ENCODE results near the gene SHLD2. TPM values are rescaled to one million over a fixed set of nuclear protein-coding genes. Genes with fewer than 3 reads are reported as not detected.
"Not testable (repeated sequence)": the region's sequence is repeated elsewhere in the genome, so short reads cannot be mapped to it uniquely, and the experiment has no call there.

SHLD2 gene
- total RNA-seq, 1 donor from 2014 or later = 38.9 TPM

DNA sequence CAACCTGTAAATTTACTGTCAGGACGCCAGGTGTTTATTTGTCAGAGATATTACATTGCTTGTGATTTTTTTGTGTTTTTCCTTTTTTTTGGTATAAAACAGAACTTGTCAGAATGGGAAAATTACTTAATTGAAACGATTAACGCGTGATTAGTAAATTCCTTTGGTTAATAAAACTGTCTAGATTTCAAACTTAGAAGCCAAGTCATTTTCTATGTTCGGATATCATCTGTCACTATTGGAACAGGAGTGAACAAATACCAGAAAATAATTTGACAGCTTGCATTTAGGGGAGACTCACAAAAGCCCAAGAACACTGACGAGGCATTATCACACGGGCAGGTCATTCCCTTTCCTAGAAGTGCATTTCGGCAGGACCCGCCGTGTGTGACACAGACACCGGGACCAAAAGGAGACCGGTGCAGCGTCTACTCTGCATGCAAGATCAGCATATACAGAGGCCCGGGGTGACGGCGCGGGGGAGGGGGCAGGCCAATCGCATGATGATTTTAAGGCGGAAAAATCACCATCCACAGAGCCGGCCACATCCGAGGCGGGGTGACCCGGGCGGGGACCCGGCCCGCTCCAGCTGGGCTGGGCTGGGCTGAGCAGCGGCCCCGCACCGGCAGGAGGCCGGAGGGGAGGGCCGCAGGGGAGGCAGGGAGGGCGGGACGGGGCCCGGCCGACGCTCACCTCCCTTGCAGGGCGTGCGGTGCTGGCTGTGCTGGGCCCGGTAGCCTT lies 1.2 kb upstream of the SHLD2 start:
- intact Hi-C loops (cut with micrococcal nuclease) = loop anchor here (1.0 to 10.0 kb wide), 7 partner anchors 10 to 679 kb away; partner anchors contain the start of genes BMPR1A and MINPP1
- H3K27ac Mint-ChIP-seq = peak overlapping the region; percentile 97
- H3K27me3 Mint-ChIP-seq = no peaks in the 10 kb centered on the region
- H3K4me3 Mint-ChIP-seq = peak overlapping the region; percentile 96
- H3K36me3 Mint-ChIP-seq (ENCODE audit: low read depth) = peaks cover 40% of the 10 kb centered on the region
- peak; percentile 92 for DNase-seq
- peaks cover 44% of the 10 kb centered on the region for H3K4me1 Mint-ChIP-seq
- H3K9me3 Mint-ChIP-seq = no peaks in the 10 kb centered on the region

DNA sequence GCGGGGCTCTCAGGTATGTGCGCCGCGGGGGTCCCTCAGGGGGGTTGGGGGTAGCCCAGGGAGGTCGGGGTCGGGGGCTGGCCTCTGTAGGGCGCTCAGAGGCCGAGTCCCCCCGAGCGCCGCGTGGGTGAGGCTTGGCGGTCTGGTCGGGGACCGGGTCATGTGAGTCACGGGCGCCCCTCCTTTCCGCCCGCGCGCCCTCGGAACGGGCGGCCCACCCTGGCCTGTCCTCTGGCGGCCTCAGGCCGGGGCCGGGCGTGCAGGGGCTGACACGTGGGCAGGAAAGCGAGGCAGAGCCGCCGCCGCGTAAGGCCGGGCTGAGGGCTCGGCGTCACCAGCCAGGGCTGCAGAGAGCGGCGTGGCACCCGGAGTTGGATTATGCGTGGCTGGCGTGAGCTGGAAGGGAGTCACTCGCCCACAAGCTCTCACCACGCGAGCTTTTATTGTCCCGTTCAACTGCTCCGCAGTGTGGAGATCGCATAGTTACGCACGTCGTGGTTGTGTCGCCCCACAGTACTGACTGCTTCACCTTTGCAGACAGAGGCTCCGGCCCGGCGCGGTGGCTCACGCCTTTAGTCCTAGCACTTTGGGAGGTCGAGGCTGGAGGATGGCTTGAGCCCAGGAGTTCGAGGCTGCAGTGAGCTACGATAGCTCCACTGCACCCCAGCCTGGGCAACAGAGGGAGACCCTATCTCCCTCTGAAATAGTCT lies 385 bp downstream of the SHLD2 start:
- peaks cover 41% of the 10 kb centered on the region for H3K36me3 Mint-ChIP-seq (ENCODE audit: low read depth)
- peaks cover 35% of the 10 kb centered on the region for H3K4me1 Mint-ChIP-seq
- no peaks in the 10 kb centered on the region for H3K27me3 Mint-ChIP-seq
- peak overlapping the region; percentile 85 for H3K27ac Mint-ChIP-seq
- DNase-seq = peak; percentile 94
- intact Hi-C loops (cut with micrococcal nuclease) = loop anchor here (2.0 to 10.0 kb wide), 3 partner anchors 125 to 681 kb away; partner anchors contain the start of gene BMPR1A
- peaks cover 4% of the 10 kb centered on the region for H3K9me3 Mint-ChIP-seq
- peak overlapping the region; percentile 90 for H3K4me3 Mint-ChIP-seq

DNA sequence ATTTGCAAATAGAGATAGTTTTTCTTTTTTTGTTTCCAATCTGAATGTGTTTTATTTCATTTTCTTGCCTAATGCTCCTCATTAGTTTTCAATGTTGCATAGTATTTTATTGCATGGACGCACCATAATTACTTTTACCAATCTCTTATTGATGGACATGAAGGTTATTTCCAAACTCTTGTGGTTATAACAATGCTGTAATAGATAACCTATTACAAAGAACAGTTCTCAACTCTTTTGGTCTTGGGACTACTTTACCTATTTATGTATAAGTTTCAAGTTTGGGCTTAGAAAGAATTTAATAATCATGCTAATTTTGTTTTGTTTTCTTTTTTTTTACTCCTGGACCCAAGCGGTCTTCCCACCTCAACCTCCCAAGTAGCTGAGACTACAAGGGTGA lies 7.0 kb downstream of the SHLD2 start:
- H3K9me3 Mint-ChIP-seq = peaks cover 4% of the 10 kb centered on the region
- H3K27me3 Mint-ChIP-seq = no peaks in the 10 kb centered on the region
- H3K4me1 Mint-ChIP-seq = peaks cover 4% of the 10 kb centered on the region
- no peak for DNase-seq
- intact Hi-C loops (cut with micrococcal nuclease) = no loop called here
- peaks cover 63% of the 10 kb centered on the region for H3K36me3 Mint-ChIP-seq (ENCODE audit: low read depth)
- no peak overlapping the region for H3K4me3 Mint-ChIP-seq
- no peak overlapping the region for H3K27ac Mint-ChIP-seq

DNA sequence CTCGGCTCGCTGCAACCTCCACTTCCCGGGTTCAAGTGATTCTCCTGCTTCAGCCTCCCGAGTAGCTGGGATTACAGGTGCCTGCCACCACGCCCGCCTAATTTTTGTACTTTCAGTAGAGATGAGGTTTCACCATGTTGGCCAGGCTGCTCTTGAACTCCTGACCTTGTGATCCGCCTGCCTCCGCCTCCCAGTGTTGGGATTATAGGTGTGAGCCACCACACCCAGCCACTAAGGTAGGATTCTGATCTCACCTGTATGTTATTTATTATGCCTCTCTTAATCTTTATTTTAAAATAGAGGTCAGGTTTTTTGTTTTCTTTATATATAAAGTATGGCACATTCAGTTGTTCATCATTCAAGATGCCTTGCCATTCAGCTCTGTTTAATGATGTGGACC lies 9.7 kb downstream of the SHLD2 start:
- intact Hi-C loops (cut with micrococcal nuclease); H3K4me3 Mint-ChIP-seq; H3K27me3 Mint-ChIP-seq; H3K4me1 Mint-ChIP-seq; DNase-seq; H3K27ac Mint-ChIP-seq; H3K9me3 Mint-ChIP-seq: not testable (repeated sequence)
- H3K36me3 Mint-ChIP-seq (ENCODE audit: low read depth) = peaks cover 68% of the 10 kb centered on the region

DNA sequence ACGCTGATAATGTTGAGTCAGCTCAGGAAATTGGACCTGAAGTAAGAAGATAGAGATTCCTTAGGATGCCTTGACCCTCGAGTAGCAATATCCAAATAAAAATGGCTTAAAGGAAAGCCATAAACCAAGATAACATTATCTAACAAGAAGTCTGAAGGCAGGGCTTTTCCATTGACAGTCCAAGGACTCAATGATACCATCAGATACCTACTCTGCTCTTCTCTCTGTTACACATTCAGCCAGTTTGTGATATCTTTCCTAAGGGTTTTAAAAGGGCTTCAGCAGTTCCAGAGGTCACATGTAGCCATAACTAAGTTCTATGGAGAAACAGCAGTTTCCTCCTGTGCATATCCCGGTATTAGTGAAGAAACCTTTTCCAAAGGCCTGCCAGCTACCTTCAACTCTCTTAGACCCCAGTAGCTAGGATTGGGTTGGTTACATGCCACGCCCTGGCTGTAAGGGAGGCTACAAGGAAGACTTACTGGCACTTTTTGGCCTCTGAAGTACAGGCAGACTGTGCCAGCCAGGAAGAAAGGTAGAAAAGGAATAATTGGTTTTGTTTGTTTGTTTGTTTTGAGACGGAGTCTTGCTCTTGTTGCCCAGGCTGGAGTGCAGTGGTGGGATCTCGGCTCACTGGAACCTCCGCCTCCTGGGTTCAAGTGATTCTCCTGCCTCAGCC lies 10.6 kb downstream of the SHLD2 start:
- no peak for DNase-seq
- H3K27me3 Mint-ChIP-seq = no peaks in the 10 kb centered on the region
- no peaks in the 10 kb centered on the region for H3K9me3 Mint-ChIP-seq
- intact Hi-C loops (cut with micrococcal nuclease) = no loop called here
- no peaks in the 10 kb centered on the region for H3K4me1 Mint-ChIP-seq
- peaks cover 67% of the 10 kb centered on the region for H3K36me3 Mint-ChIP-seq (ENCODE audit: low read depth)
- no peak overlapping the region for H3K27ac Mint-ChIP-seq
- no peak overlapping the region for H3K4me3 Mint-ChIP-seq

DNA sequence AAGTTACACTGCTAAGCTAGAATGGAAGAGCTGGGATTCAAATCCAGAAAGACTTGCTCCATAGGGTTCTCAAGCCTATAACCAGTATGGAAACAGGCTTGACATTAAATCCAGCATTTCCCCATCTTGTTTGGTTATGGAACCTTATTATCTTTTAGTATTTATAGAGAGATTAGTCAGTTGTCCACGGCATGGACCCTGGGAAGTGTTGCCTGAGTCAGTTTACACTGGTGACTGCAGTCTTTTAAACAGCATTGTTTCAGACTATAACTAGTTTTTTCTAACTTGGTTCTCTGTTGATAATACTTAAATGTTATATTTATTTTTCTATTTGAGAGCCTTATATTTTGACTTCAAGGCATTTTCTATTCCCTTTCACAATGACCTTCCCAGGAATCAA lies 23.1 kb downstream of the SHLD2 start:
- H3K9me3 Mint-ChIP-seq; H3K4me1 Mint-ChIP-seq; intact Hi-C loops (cut with micrococcal nuclease); H3K27me3 Mint-ChIP-seq; H3K4me3 Mint-ChIP-seq; DNase-seq: not testable (repeated sequence)
- peaks cover 24% of the 10 kb centered on the region for H3K36me3 Mint-ChIP-seq (ENCODE audit: low read depth)
- peak overlapping the region; percentile 48 for H3K27ac Mint-ChIP-seq

DNA sequence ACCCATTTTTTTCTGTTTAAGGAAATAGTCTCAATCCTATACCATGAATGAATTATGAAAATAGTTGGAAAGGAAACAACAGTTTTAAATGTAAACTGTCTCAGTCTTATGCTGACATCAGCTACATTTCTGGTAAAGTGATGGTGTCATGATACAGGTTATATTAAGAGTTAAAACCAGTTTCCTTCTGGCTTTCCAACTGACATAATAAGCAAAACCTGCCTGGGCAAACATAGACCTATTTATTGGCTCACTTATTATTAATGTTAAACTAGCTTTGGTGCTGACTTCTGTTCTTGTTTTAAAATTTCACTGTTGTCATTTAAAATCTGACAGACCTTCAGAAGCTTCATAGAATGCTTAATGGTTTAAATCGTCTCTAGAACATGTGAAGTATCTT lies 24.0 kb downstream of the SHLD2 start:
- H3K4me3 Mint-ChIP-seq; H3K27me3 Mint-ChIP-seq; H3K27ac Mint-ChIP-seq; DNase-seq; H3K9me3 Mint-ChIP-seq; intact Hi-C loops (cut with micrococcal nuclease); H3K4me1 Mint-ChIP-seq: not testable (repeated sequence)
- peaks cover 23% of the 10 kb centered on the region for H3K36me3 Mint-ChIP-seq (ENCODE audit: low read depth)

DNA sequence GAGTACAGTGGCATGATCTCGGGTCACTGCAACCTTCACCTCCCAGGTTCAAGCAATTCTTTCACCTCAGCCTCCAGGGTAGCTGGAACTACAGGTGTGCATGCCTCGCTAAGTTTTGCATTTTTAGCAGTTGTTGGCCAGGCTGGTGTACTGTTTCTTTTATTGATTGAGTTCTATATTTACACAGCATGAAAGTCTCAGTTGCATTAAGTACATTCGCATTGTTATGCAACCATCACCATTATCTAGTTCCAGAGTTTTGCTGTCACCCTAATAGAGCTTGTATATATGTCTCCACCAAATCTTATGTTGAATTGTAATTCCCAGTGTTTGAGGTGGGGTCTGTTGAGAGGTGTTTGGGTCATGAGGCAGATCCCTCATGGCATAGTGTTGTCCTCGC lies 28.3 kb downstream of the SHLD2 start:
- intact Hi-C loops (cut with micrococcal nuclease); DNase-seq; H3K27ac Mint-ChIP-seq; H3K36me3 Mint-ChIP-seq (ENCODE audit: low read depth); H3K4me3 Mint-ChIP-seq; H3K9me3 Mint-ChIP-seq; H3K4me1 Mint-ChIP-seq; H3K27me3 Mint-ChIP-seq: not testable (repeated sequence)

DNA sequence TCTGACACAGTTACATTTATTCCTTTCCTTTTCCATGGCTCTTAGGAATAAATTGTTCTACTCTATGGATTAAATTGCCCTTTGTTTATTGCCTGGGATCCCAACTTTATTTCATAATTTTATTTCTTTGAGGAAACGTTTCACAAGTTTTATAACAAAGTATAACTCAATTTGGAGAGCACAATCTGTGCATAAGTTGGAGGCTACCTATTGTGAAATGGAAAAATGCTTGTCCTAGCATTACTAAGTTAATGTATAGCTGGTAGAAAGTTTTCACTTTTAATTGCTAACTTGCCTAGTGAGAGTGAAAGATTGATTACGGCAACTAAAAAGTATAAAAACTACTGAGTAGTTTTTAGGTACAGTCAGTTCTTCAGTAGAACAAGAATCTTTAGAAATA lies 32.0 kb downstream of the SHLD2 start:
- H3K27me3 Mint-ChIP-seq; intact Hi-C loops (cut with micrococcal nuclease); H3K4me3 Mint-ChIP-seq; DNase-seq; H3K9me3 Mint-ChIP-seq; H3K4me1 Mint-ChIP-seq; H3K27ac Mint-ChIP-seq: not testable (repeated sequence)
- peaks cover 19% of the 10 kb centered on the region for H3K36me3 Mint-ChIP-seq (ENCODE audit: low read depth)

DNA sequence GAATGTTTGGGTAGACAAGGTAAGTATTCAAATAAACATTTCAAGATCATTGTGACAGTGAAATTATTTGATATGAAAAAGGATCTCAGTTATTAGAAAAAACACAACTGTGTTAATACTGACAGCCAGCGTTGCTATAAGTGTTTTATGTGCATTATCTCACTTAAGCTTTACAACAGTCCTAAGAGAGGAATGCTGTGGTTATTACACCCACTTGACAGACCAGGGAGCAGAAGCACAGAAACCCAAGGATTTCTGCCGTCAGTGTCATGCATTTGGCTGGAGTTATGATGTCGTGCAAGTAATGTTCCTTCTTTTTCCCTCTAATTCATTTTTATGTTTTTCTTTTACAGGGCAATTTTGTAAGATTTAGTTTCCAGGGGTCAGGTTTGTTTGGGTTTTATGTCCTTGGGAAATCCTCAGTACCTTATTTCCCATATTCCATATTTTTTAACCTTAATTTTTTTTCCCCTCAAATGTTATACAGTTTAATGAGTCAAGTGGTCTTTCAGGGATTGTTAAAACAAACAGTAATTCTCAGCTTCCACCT lies 32.7 kb downstream of the SHLD2 start:
- peaks cover 18% of the 10 kb centered on the region for H3K36me3 Mint-ChIP-seq (ENCODE audit: low read depth)
- H3K27me3 Mint-ChIP-seq; H3K27ac Mint-ChIP-seq; DNase-seq; H3K9me3 Mint-ChIP-seq; H3K4me3 Mint-ChIP-seq; H3K4me1 Mint-ChIP-seq; intact Hi-C loops (cut with micrococcal nuclease): not testable (repeated sequence)

DNA sequence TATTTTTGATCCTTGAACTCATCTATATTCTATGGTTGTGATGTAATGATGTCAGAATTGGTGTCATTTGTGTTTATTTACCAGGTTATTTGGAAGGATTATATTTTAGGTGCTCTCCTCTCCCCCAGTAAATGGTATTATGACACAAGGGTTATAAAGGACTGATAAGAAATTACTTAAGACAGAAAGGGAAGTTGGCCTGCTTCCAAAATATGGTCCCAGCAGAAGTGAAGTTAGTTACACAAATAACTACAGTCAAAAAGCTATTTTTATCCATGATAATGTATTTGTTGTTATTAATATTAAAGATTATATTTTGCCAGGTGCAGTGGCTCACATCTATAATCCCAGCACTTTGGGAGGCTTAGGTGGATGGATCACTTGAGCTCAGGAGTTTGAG lies 37.2 kb downstream of the SHLD2 start:
- H3K27me3 Mint-ChIP-seq; intact Hi-C loops (cut with micrococcal nuclease); H3K9me3 Mint-ChIP-seq; H3K4me3 Mint-ChIP-seq; H3K4me1 Mint-ChIP-seq; DNase-seq; H3K27ac Mint-ChIP-seq: not testable (repeated sequence)
- H3K36me3 Mint-ChIP-seq (ENCODE audit: low read depth) = peaks cover 33% of the 10 kb centered on the region

DNA sequence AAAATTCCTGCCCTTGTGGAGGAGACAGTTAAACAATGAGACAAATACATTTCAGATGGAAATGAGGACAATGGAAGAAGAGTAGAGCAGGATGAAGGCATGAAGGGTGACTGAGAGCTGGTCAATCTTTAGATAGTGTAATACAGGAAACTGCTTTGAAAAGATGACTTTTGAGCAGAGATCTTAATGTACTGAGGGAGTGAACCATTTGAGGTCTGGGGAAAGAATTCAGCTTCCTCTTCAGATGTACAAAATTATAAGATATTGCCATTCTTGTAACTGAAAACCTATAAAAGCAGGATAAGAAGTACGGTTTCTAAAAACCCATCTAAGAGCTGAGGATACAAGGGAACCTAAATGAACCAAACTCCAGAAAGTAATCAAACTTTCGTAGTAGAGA lies 38.9 kb downstream of the SHLD2 start:
- H3K4me3 Mint-ChIP-seq; H3K27me3 Mint-ChIP-seq; H3K9me3 Mint-ChIP-seq; H3K27ac Mint-ChIP-seq; H3K4me1 Mint-ChIP-seq; DNase-seq; intact Hi-C loops (cut with micrococcal nuclease): not testable (repeated sequence)
- peaks cover 43% of the 10 kb centered on the region for H3K36me3 Mint-ChIP-seq (ENCODE audit: low read depth)

DNA sequence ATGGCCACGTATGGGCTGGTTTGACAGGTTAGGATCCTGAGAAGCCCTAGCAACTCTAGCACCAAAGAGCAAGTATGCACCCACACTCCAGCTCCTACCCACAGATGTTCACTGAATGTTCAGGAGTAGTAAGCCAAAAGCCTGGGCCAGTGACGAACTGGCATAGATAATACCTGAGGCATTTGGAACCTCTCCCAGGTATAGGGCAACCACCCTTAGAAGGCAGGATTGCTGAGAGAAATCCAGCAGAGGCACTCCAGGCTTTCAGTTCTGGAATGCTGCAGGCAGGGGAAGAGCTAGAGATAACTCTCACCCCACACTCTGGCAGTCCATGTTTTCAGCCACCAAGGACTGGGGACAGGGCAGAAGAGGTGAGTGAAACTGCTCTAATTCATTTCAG lies 39.4 kb downstream of the SHLD2 start:
- peaks cover 42% of the 10 kb centered on the region for H3K36me3 Mint-ChIP-seq (ENCODE audit: low read depth)
- not testable (repeated sequence) for H3K27ac Mint-ChIP-seq

DNA sequence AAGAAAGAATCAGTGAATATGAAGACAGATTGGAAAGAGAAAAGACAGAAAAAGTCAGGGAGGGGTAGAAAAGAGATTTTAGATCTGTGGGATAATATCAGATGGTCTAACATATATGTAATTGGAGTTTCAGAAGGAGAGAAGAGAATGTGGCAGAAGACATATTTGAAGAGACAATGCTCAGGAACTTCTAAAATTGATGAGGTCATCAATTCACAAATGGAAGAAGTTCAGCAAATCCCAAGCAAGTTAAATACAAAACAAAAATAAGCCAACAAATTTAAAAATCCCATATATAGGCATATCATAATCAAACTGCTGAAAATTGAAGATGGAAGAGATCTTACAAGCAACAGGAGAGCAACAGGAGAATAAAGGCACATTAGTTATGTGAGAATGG lies 42.5 kb downstream of the SHLD2 start:
- H3K27me3 Mint-ChIP-seq; H3K4me1 Mint-ChIP-seq; H3K9me3 Mint-ChIP-seq; H3K27ac Mint-ChIP-seq; intact Hi-C loops (cut with micrococcal nuclease); DNase-seq; H3K4me3 Mint-ChIP-seq: not testable (repeated sequence)
- H3K36me3 Mint-ChIP-seq (ENCODE audit: low read depth) = peaks cover 33% of the 10 kb centered on the region

More for the DNA sequence above, 39.4 kb downstream of the SHLD2 start:
- H3K9me3 Mint-ChIP-seq; H3K4me3 Mint-ChIP-seq; DNase-seq; H3K4me1 Mint-ChIP-seq; H3K27me3 Mint-ChIP-seq; intact Hi-C loops (cut with micrococcal nuclease): not testable (repeated sequence)

All from activated CD4-positive, alpha-beta T cell treated with anti-CD3 and anti-CD28 coated beads, Interleukin-2, amount 10 ng/mL, durations not matched to agents 24 days and 14 days (primary cell).